ENCODE data around the gene IQGAP3. TPM values are rescaled to one million over a fixed set of nuclear protein-coding genes. Genes with fewer than 3 reads are reported as not detected.

The IQGAP3 gene
- total RNA-seq, 1 donor from 2014 or later: 1.7 TPM

- no peaks in the 10 kb centered on the region for H3K27me3 ChIP-seq (ENCODE audit: low read depth)
- peak overlapping the region; percentile 88 for H3K4me3 ChIP-seq
- no peaks in the 10 kb centered on the region for H3K9me3 ChIP-seq
- no peak for TF ChIP-seq CTCF (IDR thresholded peaks at IDR 0.05)
- peaks cover 2% of the 10 kb centered on the region for H3K36me3 ChIP-seq
- ATAC-seq (no peak), DNase-seq (no peak)
- intact Hi-C loops (cut with DNase I): no loop called here
- peaks cover 78% of the 10 kb centered on the region for H3K4me1 ChIP-seq
- H3K27ac ChIP-seq: peak overlapping the region; percentile 100
Observed at GRCh38 chr1:156499842-156500542, 72.4 kb downstream of the IQGAP3 start.

- peak overlapping the region; percentile 88 for H3K4me3 ChIP-seq
- H3K27me3 ChIP-seq (ENCODE audit: low read depth): no peaks in the 10 kb centered on the region
- TF ChIP-seq CTCF (IDR thresholded peaks at IDR 0.05): no peak
- no peaks in the 10 kb centered on the region for H3K9me3 ChIP-seq
- DNase-seq: no peak
- H3K4me1 ChIP-seq: peaks cover 78% of the 10 kb centered on the region
- ATAC-seq: no peak
- intact Hi-C loops (cut with DNase I): no loop called here
- H3K36me3 ChIP-seq: peaks cover 8% of the 10 kb centered on the region
- H3K27ac ChIP-seq: peak overlapping the region; percentile 100
Observed at GRCh38 chr1:156499194-156499841, 73.0 kb downstream of the IQGAP3 start.

GRCh38 chr1:156498432-156499193 lies 73.8 kb downstream of the IQGAP3 start:
- Histone ChIP-seq H3K4me3 (peak overlapping the region; percentile 88), H3K27ac (peak overlapping the region; percentile 100), H3K27me3 (ENCODE audit: low read depth) (no peaks in the 10 kb centered on the region), H3K9me3 (no peaks in the 10 kb centered on the region), H3K4me1 (peaks cover 78% of the 10 kb centered on the region), H3K36me3 (peaks cover 10% of the 10 kb centered on the region)
- DNase-seq (no peak), ATAC-seq (no peak)
- intact Hi-C loops (cut with DNase I): no loop called here
- TF ChIP-seq CTCF (IDR thresholded peaks at IDR 0.05): no peak

GRCh38 chr1:156497743-156498431 lies 74.5 kb downstream of the IQGAP3 start:
- Histone ChIP-seq H3K9me3 (no peaks in the 10 kb centered on the region), H3K36me3 (peaks cover 10% of the 10 kb centered on the region), H3K4me3 (peak overlapping the region; percentile 88), H3K27ac (peak overlapping the region; percentile 37), H3K27me3 (ENCODE audit: low read depth) (no peaks in the 10 kb centered on the region), H3K4me1 (peaks cover 78% of the 10 kb centered on the region)
- no peak for ATAC-seq
- DNase-seq: no peak
- TF ChIP-seq CTCF (IDR thresholded peaks at IDR 0.05): no peak
- intact Hi-C loops (cut with DNase I): no loop called here

- H3K4me1 ChIP-seq: peaks cover 78% of the 10 kb centered on the region
- H3K27ac ChIP-seq: peak overlapping the region; percentile 37
- no peak for TF ChIP-seq CTCF (IDR thresholded peaks at IDR 0.05)
- H3K9me3 ChIP-seq: no peaks in the 10 kb centered on the region
- no peaks in the 10 kb centered on the region for H3K27me3 ChIP-seq (ENCODE audit: low read depth)
- no peak for DNase-seq
- no peak for ATAC-seq
- intact Hi-C loops (cut with DNase I): no loop called here
- peaks cover 10% of the 10 kb centered on the region for H3K36me3 ChIP-seq
- peak overlapping the region; percentile 88 for H3K4me3 ChIP-seq
Observed at GRCh38 chr1:156497078-156497742, 75.2 kb downstream of the IQGAP3 start.
